ENCODE data around the gene PARD3. TPM values are rescaled to one million over a fixed set of nuclear protein-coding genes. Genes with fewer than 3 reads are reported as not detected.

PARD3 gene
- total RNA-seq, 3 donors from 2014 or later = 39.5 to 87.9 (median 47.0) TPM

- no peak overlapping the region for H3K4me3 ChIP-seq
- no peaks in the 10 kb centered on the region for H3K36me3 ChIP-seq (ENCODE audit: low read depth)
- DNase-seq (no peak), ATAC-seq (peak; percentile 36)
- H3K9me3 ChIP-seq = no peaks in the 10 kb centered on the region
- no peak for TF ChIP-seq CTCF (IDR thresholded peaks at IDR 0.05)
- H3K4me1 ChIP-seq (ENCODE audit: low read depth) = peaks cover 6% of the 10 kb centered on the region
- intact Hi-C loops (cut with DNase I, micrococcal nuclease) = no loop called here
These were observed 234.9 kb downstream of the PARD3 start for GRCh38 chr10:34580214-34580613.

GRCh38 chr10:34578468-34578867 is 236.6 kb downstream of the PARD3 start:
- no peak for ATAC-seq
- H3K9me3 ChIP-seq = no peaks in the 10 kb centered on the region
- intact Hi-C loops (cut with DNase I, micrococcal nuclease) = no loop called here

GRCh38 chr10:34576797-34577196 is 238.3 kb downstream of the PARD3 start:
- ATAC-seq = no peak
- H3K4me3 ChIP-seq = no peak overlapping the region
- H3K36me3 ChIP-seq (ENCODE audit: low read depth) = no peaks in the 10 kb centered on the region
- H3K9me3 ChIP-seq = no peaks in the 10 kb centered on the region
- no peak for DNase-seq
- intact Hi-C loops (cut with DNase I, micrococcal nuclease) = no loop called here
- no peak for TF ChIP-seq CTCF (IDR thresholded peaks at IDR 0.05)
- H3K4me1 ChIP-seq (ENCODE audit: low read depth) = peaks cover 6% of the 10 kb centered on the region

More at GRCh38 chr10:34578468-34578867, 236.6 kb downstream of the PARD3 start:
- Histone ChIP-seq H3K36me3 (ENCODE audit: low read depth) (no peaks in the 10 kb centered on the region), H3K4me3 (no peak overlapping the region), H3K4me1 (ENCODE audit: low read depth) (peaks cover 6% of the 10 kb centered on the region)
- no peak for TF ChIP-seq CTCF (IDR thresholded peaks at IDR 0.05)
- no peak for DNase-seq

- Histone ChIP-seq H3K4me1 (ENCODE audit: low read depth) (peaks cover 6% of the 10 kb centered on the region), H3K36me3 (ENCODE audit: low read depth) (no peaks in the 10 kb centered on the region), H3K4me3 (no peak overlapping the region), H3K9me3 (no peaks in the 10 kb centered on the region)
- DNase-seq = no peak
- ATAC-seq = no peak
- no peak for TF ChIP-seq CTCF (IDR thresholded peaks at IDR 0.05)
- intact Hi-C loops (cut with DNase I, micrococcal nuclease) = no loop called here
These were observed 239.2 kb downstream of the PARD3 start for GRCh38 chr10:34575882-34576281.

GRCh38 chr10:34574353-34574934 is 240.7 kb downstream of the PARD3 start:
- ATAC-seq = no peak

More at GRCh38 chr10:34574353-34574934, 240.7 kb downstream of the PARD3 start:
- Histone ChIP-seq H3K4me3 (no peak overlapping the region), H3K4me1 (ENCODE audit: low read depth) (no peaks in the 10 kb centered on the region), H3K36me3 (ENCODE audit: low read depth) (no peaks in the 10 kb centered on the region), H3K9me3 (no peaks in the 10 kb centered on the region)
- TF ChIP-seq CTCF (IDR thresholded peaks at IDR 0.05) = no peak
- no peak for DNase-seq
- intact Hi-C loops (cut with DNase I, micrococcal nuclease) = no loop called here
